ENCODE measurements around the gene SPARC. TPM values are rescaled to one million over a fixed set of nuclear protein-coding genes. Genes with fewer than 3 reads are reported as not detected.

Gene SPARC
- total RNA-seq, 1 donor from 2014 or later = not detected

DNA sequence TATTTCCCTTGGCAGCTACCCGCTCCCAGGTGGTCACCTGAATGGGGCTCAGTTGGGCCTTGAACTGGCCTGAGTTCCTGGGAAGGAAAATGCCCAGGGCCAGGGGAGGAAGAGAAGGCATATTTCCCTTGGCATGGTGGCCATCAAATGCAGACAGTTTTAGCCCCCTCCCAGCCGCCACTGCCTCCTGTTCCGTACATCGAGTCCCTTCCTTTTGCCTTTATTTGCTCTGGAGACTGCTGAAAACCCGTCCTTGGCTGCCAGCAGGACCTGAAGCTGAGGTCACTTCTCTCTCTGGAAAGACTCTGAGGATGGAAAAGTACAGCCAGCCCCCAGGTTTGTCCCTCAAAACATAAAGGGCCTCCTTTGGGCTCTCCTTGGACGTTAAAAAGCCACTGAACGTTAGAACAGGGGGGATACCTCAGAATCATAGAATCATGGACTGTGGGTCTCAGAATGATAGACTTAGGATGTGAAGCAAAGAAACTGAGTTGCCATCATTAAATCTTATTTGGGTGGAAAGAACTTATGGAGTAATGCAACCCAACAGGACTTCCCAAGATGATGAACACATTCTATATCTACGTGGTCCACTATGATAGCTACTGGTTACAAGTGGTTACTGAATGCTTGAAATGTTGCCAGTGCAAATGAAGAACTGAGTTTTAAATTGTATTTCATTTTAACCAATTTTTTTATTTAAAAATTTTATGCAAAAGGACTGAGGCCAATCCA is 7.1 kb downstream of the SPARC start:
- Mint-ChIP-seq H3K36me3 (ENCODE audit: low read depth) (no peaks in the 10 kb centered on the region), H3K4me3 (no peak overlapping the region), H3K27me3 (peaks cover 23% of the 10 kb centered on the region), H3K4me1 (peaks cover 3% of the 10 kb centered on the region), H3K9me3 (no peaks in the 10 kb centered on the region), H3K27ac (no peak overlapping the region)
- no peak for DNase-seq
- intact Hi-C loops (cut with micrococcal nuclease) = no loop called here

DNA sequence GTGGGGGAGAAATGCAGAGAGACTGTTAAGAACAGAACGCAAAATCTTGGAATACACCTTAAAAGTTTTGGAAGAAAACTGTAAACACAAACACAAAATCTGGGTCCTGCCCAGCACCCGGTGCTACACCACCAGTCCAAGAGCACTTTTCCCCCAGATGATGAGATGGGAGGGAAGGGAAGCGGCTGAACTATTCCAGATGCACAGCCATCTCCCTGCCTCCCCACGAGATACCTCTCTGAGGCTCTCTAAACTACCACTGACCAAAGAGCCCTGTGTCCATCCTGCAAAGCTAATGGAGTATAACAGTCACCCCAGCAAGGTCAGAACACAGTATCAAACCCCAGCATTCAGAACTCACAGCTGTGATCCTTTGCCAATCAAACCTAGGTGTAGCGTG is 8.0 kb downstream of the SPARC start:
- Mint-ChIP-seq H3K27me3 (peaks cover 23% of the 10 kb centered on the region), H3K4me1 (peaks cover 3% of the 10 kb centered on the region), H3K27ac (no peak overlapping the region), H3K9me3 (no peaks in the 10 kb centered on the region), H3K4me3 (no peak overlapping the region), H3K36me3 (ENCODE audit: low read depth) (no peaks in the 10 kb centered on the region)
- no peak for DNase-seq
- intact Hi-C loops (cut with micrococcal nuclease) = no loop called here

DNA sequence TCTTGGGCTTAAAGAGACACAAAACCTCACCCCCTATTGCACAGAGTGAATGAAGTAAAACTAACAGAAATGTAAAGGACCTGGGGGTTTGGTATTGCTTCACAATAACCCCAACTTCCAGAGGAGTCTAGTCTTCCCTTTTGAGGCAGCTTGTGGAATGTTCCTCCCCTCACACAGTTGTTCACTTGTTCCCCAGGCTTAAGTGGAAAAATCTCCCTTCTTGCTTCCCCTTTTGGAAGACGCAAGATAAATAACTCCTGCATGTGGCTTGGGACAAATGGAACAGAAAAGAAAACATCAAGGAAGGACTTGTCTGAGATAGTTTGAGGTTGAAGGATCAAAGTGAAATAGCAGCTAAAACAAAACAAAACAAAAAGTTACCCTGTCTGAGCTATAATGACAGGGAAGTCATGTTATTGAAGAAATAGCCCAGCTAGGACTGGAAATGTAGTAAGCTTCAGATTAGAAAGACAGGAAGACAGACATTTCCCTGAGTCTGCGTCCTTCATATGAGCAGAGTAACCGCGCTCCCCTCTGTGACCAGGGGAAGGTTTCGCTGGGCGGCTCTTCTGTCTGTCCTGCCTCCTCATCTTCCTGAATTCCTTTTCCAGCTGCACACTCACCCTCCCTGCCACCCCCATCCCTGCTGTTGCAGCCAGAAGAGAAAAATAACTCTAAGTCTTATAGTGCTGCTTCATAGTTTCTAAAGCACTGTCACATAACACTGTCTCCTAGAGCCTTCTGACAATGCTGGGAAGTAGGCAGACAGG is 8.8 kb downstream of the SPARC start:
- Mint-ChIP-seq H3K27me3 (peaks cover 21% of the 10 kb centered on the region), H3K36me3 (ENCODE audit: low read depth) (no peaks in the 10 kb centered on the region), H3K9me3 (no peaks in the 10 kb centered on the region), H3K27ac (no peak overlapping the region), H3K4me1 (peaks cover 3% of the 10 kb centered on the region), H3K4me3 (no peak overlapping the region)
- no peak for DNase-seq
- intact Hi-C loops (cut with micrococcal nuclease) = no loop called here

DNA sequence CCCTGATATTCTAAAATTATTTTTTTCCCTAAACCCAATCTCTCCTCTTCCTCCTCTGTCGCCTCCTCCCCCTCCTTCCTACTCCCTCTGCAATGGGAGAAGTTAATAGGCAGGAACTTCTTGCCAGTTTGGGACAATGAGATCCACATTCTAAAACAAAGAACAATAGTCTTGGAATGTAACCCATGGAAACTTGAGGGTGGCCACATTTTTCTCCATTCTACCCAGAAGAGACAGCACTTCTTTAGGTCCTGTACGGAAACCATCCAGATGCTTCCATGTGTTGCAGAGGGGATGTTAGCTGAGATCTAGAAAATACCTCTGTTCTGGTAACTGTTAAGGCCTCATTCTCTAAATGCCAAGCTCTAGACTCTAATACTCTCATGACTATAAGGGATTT is 10.0 kb downstream of the SPARC start:
- DNase-seq = no peak
- no peak overlapping the region for H3K27ac Mint-ChIP-seq
- peaks cover 3% of the 10 kb centered on the region for H3K4me1 Mint-ChIP-seq
- H3K36me3 Mint-ChIP-seq (ENCODE audit: low read depth) = no peaks in the 10 kb centered on the region
- no peaks in the 10 kb centered on the region for H3K9me3 Mint-ChIP-seq
- H3K27me3 Mint-ChIP-seq = peaks cover 19% of the 10 kb centered on the region
- H3K4me3 Mint-ChIP-seq = no peak overlapping the region
- intact Hi-C loops (cut with micrococcal nuclease) = no loop called here

DNA sequence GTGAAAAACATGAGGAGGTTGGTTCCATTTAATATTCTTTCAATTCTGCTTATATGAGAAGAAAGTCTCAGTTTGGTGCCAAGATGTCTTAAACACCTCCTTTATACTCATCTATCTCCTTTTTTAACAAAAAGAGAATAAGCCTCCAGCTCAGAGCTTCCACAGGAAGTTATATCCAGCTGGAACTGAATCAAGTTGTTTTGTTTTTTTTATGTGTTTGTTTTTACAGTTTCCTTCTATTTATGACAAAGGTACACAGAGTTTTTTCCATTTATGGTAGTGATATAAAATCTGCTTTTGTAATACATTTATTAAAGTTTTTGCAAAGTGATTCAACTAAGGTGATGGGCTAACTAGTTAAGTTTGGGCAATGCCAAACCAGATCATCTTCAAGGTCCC is 10.4 kb downstream of the SPARC start:
- intact Hi-C loops (cut with micrococcal nuclease) = no loop called here
- no peak overlapping the region for H3K4me3 Mint-ChIP-seq
- H3K27me3 Mint-ChIP-seq = peaks cover 19% of the 10 kb centered on the region
- H3K27ac Mint-ChIP-seq = no peak overlapping the region
- no peaks in the 10 kb centered on the region for H3K9me3 Mint-ChIP-seq
- H3K36me3 Mint-ChIP-seq (ENCODE audit: low read depth) = no peaks in the 10 kb centered on the region
- DNase-seq = no peak
- H3K4me1 Mint-ChIP-seq = peaks cover 3% of the 10 kb centered on the region

DNA sequence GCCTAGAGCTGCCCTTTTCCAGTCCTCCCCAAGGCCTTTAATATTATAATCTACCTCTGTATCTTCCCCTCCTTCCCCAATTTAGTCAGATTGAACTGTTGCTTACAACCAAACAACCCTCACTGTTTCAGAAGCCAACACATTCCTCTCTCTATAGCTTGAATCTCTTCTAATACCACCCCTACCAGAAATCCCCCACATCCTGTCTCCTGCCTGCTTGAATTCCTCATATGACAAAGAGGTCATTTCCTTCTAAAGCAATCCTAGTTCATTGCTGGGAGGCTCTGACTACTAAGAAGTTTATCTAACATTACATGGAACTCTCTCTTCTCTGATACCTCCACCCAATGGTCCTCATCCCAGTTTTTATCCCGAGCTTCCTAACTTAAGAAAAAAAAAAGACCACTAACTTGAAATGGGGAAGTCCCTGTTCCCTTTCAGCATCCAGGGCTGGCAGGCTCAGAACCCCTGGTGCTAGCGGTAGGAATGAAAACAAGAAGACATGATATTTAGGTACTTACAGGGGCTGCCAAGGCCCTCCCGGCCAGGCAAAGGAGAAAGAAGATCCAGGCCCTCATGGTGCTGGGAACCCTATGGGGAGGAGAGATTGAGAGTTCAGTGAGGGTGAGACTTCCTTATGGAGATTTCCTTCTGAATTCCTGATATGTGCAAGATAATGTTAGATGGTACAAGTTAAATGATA is 11.0 kb downstream of the SPARC start:
- DNase-seq = no peak
- Mint-ChIP-seq H3K4me3 (no peak overlapping the region), H3K27me3 (peaks cover 20% of the 10 kb centered on the region), H3K9me3 (no peaks in the 10 kb centered on the region), H3K27ac (no peak overlapping the region), H3K4me1 (peaks cover 3% of the 10 kb centered on the region), H3K36me3 (ENCODE audit: low read depth) (no peaks in the 10 kb centered on the region)
- intact Hi-C loops (cut with micrococcal nuclease) = no loop called here

DNA sequence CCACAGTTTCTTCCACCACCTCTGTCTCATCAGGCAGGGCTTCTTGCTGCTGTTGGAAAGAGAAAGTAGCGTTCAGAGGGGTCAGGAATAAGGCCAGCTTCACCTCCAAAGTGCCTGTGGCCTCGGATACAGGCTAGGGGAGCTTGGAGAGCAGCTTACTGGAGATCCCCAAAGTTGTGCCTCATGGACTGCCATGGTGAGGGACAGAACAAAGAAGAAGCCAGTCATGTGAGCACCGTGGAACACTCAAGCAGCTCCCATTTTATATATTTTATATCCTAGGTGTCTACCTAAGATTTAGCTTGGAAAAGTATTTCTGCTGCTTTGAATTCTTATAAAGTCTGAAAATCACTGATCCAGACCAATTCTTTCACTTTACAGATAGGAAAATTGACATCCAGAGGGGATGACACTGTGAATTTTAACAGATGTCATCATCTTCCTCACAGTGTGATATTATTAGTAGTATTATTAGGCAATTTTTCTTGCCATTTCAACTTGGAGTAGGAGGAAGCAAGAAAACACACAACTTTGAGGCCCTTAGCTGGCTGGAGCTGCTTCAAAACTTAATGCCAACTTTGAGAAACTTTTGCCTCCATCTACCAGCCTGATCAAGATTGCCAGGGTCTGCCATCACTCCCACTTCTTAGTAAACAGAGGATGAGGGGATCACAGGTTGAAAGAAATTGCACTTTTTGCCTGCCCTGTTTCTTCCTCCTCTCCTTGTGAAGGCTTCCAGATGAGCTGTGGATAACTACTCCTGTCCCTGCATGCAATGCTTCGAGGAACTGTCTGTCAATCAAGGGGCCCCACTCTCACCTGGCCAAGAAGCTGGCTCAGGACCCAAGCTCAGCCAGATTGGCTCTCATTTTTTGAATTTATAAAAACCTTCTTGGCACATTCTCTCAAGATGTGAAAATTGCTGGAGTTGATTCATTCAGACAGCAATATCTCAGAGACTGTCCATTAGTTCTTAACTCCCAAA is 11.8 kb downstream of the SPARC start:
- H3K4me3 Mint-ChIP-seq = no peak overlapping the region
- no peak overlapping the region for H3K27ac Mint-ChIP-seq
- peaks cover 3% of the 10 kb centered on the region for H3K4me1 Mint-ChIP-seq
- H3K36me3 Mint-ChIP-seq (ENCODE audit: low read depth) = no peaks in the 10 kb centered on the region
- H3K27me3 Mint-ChIP-seq = peaks cover 23% of the 10 kb centered on the region
- DNase-seq = no peak
- no peaks in the 10 kb centered on the region for H3K9me3 Mint-ChIP-seq
- intact Hi-C loops (cut with micrococcal nuclease) = no loop called here

DNA sequence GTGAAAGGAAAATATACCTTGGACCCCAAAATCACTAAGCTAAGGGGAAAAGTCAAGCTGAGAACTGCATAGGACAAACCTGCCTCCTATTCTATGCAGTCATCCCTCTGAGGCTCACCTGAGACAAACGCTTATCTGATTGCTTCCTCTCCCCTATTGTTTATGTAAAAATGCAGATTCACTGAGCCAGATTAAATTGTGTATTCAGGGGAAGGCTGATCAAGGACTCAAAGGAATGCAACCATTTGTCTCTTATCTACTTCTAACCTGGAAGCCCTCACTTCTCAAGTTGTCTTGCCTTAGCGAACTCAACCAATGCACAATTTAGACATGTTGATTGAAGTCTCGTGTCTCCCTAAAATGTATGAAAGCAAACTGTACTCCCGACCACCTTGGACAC is 13.3 kb downstream of the SPARC start:
- H3K36me3 Mint-ChIP-seq (ENCODE audit: low read depth) = no peaks in the 10 kb centered on the region
- peaks cover 3% of the 10 kb centered on the region for H3K4me1 Mint-ChIP-seq
- intact Hi-C loops (cut with micrococcal nuclease) = no loop called here
- H3K9me3 Mint-ChIP-seq = no peaks in the 10 kb centered on the region
- no peak overlapping the region for H3K27ac Mint-ChIP-seq
- no peak overlapping the region for H3K4me3 Mint-ChIP-seq
- no peak for DNase-seq
- H3K27me3 Mint-ChIP-seq = peaks cover 21% of the 10 kb centered on the region

DNA sequence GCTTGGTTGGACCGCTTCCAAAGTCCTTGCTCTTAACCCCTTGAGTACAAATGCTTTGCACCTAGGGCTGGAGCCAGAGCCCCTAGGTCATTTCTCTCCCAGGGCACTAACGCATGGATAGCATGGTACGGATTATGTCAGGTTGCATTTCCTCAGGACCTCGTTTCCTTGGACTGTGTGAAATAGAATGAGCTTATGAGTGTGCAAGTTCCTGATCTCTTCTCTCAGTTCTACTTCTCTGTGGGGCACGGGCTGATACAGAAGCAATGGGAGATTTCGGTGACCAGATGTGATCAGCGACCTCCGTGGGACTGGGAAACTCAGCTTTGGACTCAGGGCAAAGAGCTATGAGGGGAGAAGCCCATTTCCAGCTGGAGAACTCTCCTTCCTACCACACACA is 14.2 kb downstream of the SPARC start:
- Mint-ChIP-seq H3K4me1 (peaks cover 3% of the 10 kb centered on the region), H3K4me3 (no peak overlapping the region), H3K36me3 (ENCODE audit: low read depth) (no peaks in the 10 kb centered on the region), H3K9me3 (no peaks in the 10 kb centered on the region), H3K27ac (no peak overlapping the region), H3K27me3 (peaks cover 15% of the 10 kb centered on the region)
- intact Hi-C loops (cut with micrococcal nuclease) = no loop called here
- no peak for DNase-seq

DNA sequence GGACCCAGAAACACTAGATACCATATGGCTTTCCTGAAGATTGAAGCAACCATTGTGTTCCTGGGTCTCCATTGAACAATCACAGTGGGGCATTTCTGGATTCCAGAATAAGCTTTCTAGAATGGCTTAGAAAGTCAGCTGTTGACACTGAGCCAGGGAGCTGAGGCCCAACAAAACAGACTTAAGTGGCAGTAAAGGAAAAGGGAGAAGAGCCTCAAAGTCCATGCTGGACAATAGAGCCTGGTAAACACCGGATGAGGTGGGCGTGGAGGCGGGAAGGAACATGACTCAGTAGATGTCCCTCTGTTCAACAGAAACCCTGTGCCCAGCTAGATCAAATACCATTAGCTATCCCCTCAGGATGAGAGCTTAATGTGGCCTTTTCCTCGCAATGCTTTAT is 14.8 kb downstream of the SPARC start:
- H3K9me3 Mint-ChIP-seq = no peaks in the 10 kb centered on the region
- H3K36me3 Mint-ChIP-seq (ENCODE audit: low read depth) = no peaks in the 10 kb centered on the region
- intact Hi-C loops (cut with micrococcal nuclease) = no loop called here
- peaks cover 3% of the 10 kb centered on the region for H3K4me1 Mint-ChIP-seq
- DNase-seq = no peak
- no peak overlapping the region for H3K4me3 Mint-ChIP-seq
- peaks cover 11% of the 10 kb centered on the region for H3K27me3 Mint-ChIP-seq
- no peak overlapping the region for H3K27ac Mint-ChIP-seq

DNA sequence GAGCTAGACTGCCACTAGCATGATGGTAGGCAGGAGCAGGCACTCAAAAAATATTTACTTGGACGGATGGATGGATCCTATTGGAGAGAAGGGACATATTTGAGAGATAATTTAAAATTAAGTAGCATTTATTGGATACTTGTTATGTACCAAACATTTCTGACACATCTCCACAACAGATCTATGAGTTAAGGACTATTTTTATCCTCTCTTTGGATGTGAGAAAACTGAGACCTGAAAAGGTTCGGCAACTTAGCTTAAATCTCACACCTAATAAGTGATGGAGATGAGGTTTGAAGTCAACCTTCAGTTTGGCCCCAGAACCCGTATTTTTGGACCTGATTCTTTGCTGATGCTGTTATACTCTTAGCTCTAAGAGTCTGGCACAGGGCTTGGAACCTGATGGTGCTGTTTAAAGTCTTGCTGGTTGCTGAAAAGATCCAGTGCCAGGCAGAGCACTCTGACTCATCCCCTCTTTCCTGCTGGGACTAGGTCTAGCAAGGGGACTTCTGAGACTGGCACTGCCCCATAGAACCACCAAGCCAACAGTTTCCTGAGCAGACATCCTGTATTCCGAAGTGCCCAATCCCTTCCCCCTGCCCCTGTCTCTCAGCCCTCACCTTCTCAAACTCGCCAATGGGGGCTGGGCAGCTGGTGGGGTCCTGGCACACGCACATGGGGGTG is 15.6 kb downstream of the SPARC start:
- peaks cover 3% of the 10 kb centered on the region for H3K4me1 Mint-ChIP-seq
- H3K9me3 Mint-ChIP-seq = no peaks in the 10 kb centered on the region
- no peak overlapping the region for H3K4me3 Mint-ChIP-seq
- intact Hi-C loops (cut with micrococcal nuclease) = no loop called here
- H3K36me3 Mint-ChIP-seq (ENCODE audit: low read depth) = no peaks in the 10 kb centered on the region
- H3K27me3 Mint-ChIP-seq = peaks cover 9% of the 10 kb centered on the region
- no peak overlapping the region for H3K27ac Mint-ChIP-seq
- no peak for DNase-seq

DNA sequence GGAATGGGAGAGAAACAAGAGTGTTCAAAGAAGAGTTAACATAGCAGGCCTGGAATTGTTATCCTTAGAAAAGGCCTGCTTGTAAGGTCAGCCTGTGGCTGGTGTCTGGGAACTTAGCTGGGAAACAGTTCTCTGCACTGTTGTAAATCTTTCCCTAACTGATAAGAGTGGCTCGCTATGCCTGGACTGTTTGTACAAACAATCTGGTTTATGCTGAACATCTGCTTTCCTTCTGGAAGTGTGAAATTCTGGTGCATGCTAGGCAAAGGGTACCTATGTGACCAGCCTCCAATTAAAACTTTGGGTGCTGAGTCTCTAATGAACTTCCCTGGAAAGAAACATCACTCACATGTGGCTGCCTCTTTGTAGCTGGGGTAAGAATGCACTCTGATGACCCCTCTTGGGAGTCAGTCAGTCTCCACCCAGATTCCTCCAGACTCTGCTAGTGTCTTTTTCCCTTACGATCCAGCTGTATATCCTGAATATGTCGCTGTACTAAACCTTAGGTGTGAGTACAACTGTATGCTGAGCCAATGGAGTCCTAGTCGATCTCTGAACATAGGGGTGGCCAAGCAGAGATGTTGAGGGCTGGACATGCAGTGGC is 16.5 kb downstream of the SPARC start:
- Mint-ChIP-seq H3K36me3 (ENCODE audit: low read depth) (no peaks in the 10 kb centered on the region), H3K27me3 (peaks cover 6% of the 10 kb centered on the region), H3K4me1 (no peaks in the 10 kb centered on the region), H3K4me3 (no peak overlapping the region), H3K27ac (no peak overlapping the region), H3K9me3 (no peaks in the 10 kb centered on the region)
- intact Hi-C loops (cut with micrococcal nuclease) = no loop called here
- DNase-seq = no peak

DNA sequence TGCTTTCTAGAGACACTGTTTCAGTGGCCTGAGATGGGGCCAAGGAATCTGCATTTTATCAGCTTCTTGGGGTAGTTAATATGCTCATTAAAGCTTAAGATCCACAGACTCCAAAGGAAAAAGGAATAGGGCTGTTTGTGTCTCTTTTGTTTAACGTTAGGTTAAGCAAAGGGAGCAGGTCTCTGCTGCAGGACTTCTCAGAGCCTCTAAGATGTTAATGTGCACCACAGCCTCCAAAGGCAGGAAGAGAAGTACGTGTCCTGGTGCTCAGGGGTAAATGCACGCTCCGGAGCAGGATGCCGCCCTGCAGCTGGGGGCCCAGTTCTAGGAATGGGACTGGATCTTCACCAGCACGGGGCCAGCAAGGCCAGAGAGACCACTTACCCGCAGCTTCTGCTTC is 19.6 kb downstream of the SPARC start:
- no peaks in the 10 kb centered on the region for H3K9me3 Mint-ChIP-seq
- no peak overlapping the region for H3K27ac Mint-ChIP-seq
- H3K4me3 Mint-ChIP-seq = no peak overlapping the region
- H3K27me3 Mint-ChIP-seq = peaks cover 4% of the 10 kb centered on the region
- peaks cover 9% of the 10 kb centered on the region for H3K4me1 Mint-ChIP-seq
- no peak for DNase-seq
- H3K36me3 Mint-ChIP-seq (ENCODE audit: low read depth) = no peaks in the 10 kb centered on the region
- intact Hi-C loops (cut with micrococcal nuclease) = no loop called here
